GM06990 (cell line): Measurements from ENCODE around the gene CLSTN2.

Experiments used
- DNase-seq: peaks from one replicate; pipeline ENCODE4 v3.0.0-alpha.2; 2011; ENCODE audit not compliant: insufficient read length; ENCODE audit errors: extremely low read depth
- H3K27me3 ChIP-seq: replicated peaks from 2 replicates; pipeline ENCODE4 v1.6.0; 2011; ENCODE audit warnings: low read length; ENCODE audit not compliant: control insufficient read depth, insufficient read depth
- H3K36me3 ChIP-seq: 2 replicates; pipeline ENCODE4 v1.5.1; 2011; ENCODE audit warnings: low read length; ENCODE audit not compliant: control insufficient read depth, insufficient read depth
- H3K4me3 ChIP-seq: replicated peaks from 2 replicates; pipeline ENCODE4 v1.5.1; 2011; ENCODE audit warnings: low read depth, mild to moderate bottlenecking, control low read depth, low read length
- CTCF ChIP-seq: IDR thresholded peaks from 2 replicates; pipeline ENCODE4 v1.5.1; 2011; ENCODE audit warnings: low read length, control low read depth, mild to moderate bottlenecking, inconsistent platforms; ENCODE audit not compliant: insufficient read depth, poor library complexity, severe bottlenecking

The CLSTN2 gene

GRCh38 chr3:140568842-140569520 is 634.0 kb downstream of the CLSTN2 start:
- no peak for TF ChIP-seq CTCF
- Histone ChIP-seq H3K4me3 (no peak overlapping the region), H3K36me3 (no peaks in the 10 kb centered on the region), H3K27me3 (no peaks in the 10 kb centered on the region; the same call in 1 of the 2 replicates)
- DNase-seq, result no peak

GRCh38 chr3:140570602-140571001 is 635.6 kb downstream of the CLSTN2 start:
- TF ChIP-seq CTCF, result no peak
- H3K27me3 ChIP-seq, result no peaks in the 10 kb centered on the region; the same call in 1 of the 2 replicates
- H3K36me3 ChIP-seq, result no peaks in the 10 kb centered on the region
- no peak overlapping the region for H3K4me3 ChIP-seq
- no peak for DNase-seq

GRCh38 chr3:140571836-140572235 is 636.9 kb downstream of the CLSTN2 start:
- Histone ChIP-seq H3K27me3 (peaks cover 1% of the 10 kb centered on the region; the same call in 1 of the 2 replicates), H3K36me3 (no peaks in the 10 kb centered on the region), H3K4me3 (no peak overlapping the region)
- no peak for TF ChIP-seq CTCF
- no peak for DNase-seq

- no peak for TF ChIP-seq CTCF
- no peak for DNase-seq
- H3K4me3 ChIP-seq, result no peak overlapping the region
- H3K27me3 ChIP-seq, result peaks cover 1% of the 10 kb centered on the region; the same call in 1 of the 2 replicates
- H3K36me3 ChIP-seq, result no peaks in the 10 kb centered on the region
Measured at GRCh38 chr3:140572334-140572733, 637.3 kb downstream of the CLSTN2 start.

GRCh38 chr3:140573011-140573410 is 638.0 kb downstream of the CLSTN2 start:
- peaks cover 1% of the 10 kb centered on the region; the same call in 1 of the 2 replicates for H3K27me3 ChIP-seq
- H3K36me3 ChIP-seq, result no peaks in the 10 kb centered on the region
- H3K4me3 ChIP-seq, result no peak overlapping the region
- TF ChIP-seq CTCF, result no peak
- no peak for DNase-seq
